HS-5 (cell line): ENCODE measurements around the gene RPS15A.

Experiments used
- DNase-seq: peaks from one replicate; pipeline ENCODE4 v3.0.0-alpha.2; 2012; ENCODE audit warnings: low read depth

RPS15A gene

GRCh38 chr16:18789850-18790706 is at the start of gene RPS15A:
TSS of gene RPS15A (minus strand) at chr16:18790334. CDS start at chr16:18789113, 1,221 bp downstream.
- DNase-seq, result peak; percentile 92

GRCh38 chr16:18839555-18839954 is 49.4 kb upstream of the RPS15A start:
- no peak for DNase-seq

GRCh38 chr16:18836702-18837101 is 46.6 kb upstream of the RPS15A start:
- DNase-seq, result no peak

DNA sequence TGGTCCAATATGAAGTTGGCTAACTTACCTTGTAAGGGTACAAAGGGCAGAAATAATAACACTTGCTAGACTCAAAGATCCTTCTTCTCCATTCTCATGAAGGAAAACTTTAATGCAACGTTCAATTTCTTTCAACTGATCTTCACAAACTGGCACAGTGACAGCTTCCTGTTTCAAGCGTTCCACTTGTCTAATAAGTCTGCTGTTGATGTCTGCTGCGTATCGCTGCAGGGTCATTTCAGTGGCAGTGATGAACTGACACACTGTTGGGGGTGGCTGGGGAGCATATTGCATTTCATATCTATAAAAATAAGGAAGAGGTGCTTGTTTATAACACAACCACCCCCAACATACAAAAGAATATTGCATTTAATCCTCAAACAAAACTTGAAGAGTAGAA is 44.7 kb upstream of the RPS15A start:
- no peak for DNase-seq

DNA sequence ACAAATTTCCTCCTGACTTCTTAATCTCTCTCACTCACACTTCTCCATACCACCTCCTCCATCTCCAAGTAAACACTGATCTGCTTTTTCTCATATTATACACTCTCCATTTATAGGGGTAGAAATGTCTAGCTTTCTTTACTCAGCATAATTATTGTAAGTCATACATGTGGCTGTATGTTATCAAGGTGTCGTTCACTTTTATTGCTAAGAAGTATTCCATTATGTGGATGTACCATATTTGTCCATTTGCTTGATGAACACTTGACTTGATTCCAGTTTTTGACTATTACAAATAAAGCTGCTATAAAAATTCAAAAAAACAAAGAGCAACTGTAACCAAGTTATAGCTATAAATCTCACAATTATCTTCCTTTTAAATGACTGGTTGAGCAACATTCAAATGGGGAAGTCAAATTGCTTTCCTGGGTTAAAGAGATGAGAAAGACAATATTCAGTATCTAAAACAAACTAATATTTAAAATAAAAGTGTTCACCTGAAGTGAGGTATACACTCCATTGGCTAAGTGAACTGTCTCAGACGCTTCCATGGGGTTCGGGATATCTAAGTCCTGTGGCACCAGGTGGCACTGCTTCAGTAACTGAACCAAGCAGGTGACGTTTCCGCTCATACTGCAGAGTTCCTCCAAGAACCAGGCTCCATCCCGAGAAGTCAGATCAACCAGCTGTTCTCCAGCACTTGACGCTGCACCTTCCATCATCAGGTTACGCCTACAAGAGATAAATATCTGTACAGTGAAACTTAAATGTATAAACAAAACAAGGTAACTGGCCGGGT is 43.8 kb upstream of the RPS15A start:
- DNase-seq, result no peak

DNA sequence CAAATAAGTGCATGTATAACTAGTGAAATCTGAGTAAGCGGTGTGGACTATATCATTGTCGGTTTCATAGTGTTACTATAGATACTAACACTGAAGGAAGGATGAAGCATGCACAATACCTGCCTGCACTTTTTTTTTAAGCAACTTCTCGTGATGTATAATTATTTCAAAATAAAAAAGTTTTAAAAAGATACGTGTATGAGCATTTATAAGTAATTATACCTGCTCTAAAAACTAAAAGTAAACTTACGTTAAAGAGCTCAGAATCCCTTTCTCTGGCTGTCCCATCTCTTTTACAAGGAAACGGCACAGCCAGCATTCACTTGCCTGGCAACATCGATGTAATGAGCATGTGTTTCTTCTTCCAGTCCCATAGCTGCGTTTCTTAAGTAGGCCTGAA is 42.5 kb upstream of the RPS15A start:
- no peak for DNase-seq

GRCh38 chr16:18832006-18832405 is 41.9 kb upstream of the RPS15A start:
- DNase-seq, result no peak

DNA sequence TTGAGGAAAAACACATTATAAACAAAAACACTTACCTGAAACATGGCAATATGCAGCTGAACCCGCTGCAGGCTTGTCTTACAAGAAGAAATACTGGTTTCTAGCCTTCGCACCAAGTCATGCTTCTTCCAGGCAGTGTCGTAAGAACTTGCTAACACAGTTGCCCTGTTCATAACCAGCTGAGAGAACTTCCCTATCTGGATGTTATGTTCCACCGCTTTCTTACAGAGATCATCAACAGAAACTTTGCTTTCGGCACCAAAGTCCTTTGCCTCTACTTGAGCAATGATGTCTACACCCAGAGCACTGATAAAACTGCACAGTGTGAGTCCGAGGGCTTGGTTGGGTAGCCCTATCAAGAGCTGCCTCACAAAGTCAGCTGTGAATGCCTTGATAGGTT is 39.1 kb upstream of the RPS15A start:
- no peak for DNase-seq

DNA sequence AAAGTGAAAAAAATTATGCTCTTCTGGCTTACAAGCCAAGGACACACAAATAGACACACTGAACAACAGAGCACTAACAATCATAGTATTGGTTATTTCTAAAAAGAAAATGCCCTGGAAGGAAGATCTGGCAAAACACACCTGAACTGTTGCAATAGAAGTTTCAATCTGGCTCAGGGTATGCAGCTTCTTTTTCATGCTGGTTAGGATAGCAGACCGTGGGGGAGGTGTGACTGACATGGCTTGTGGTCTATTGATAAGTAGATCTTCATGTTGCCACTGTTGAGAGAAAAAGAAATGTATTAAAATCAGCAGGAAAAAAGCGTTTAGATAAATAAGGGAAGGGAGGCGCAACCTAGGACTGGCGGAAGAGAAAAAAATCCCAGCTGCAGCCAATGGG is 37.8 kb upstream of the RPS15A start:
- DNase-seq, result no peak

- DNase-seq, result no peak
Measured at GRCh38 chr16:18816286-18816685, 26.2 kb upstream of the RPS15A start.

DNA sequence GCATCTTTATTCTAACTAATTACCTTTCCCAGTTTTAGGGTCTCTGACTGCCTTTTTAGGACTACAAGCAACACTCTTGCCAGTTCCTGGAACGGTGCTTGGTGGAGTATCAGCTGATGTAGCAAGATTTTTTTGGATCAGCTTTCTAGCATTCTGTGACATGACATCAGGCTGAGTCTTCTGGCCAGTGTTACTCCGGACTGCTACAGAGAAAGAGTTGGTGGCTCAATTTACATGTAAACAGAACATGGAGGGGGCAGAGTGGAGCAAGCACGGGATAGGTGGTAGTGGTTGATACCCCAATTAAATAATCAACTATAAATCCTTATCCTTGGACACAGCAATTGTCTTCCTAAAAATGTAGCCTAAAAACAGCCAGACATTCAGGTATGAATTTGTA is 21.8 kb upstream of the RPS15A start:
- DNase-seq, result no peak

GRCh38 chr16:18809165-18809564 is 19.0 kb upstream of the RPS15A start:
- DNase-seq, result no peak

- DNase-seq, result no peak
Measured at GRCh38 chr16:18805257-18805773, 15.2 kb upstream of the RPS15A start.

DNA sequence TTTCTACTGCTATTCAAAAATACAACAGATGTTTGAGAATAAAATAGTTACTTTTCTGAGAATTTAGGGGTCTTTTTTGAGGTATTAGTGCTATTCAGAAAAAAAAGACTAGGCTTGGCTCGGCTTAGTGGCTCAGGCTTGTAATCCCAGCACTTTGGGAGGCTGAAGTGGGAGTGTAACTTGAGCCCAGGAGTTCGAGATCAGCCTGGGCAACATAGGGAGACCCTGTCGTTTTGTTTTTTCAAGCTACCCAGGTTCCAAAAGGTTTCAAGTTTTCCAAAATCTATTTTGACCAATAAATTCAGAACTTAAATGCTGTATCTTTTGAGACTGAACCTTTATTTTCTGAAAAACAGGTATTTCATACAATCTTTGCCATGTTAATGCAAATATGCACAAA is 14.4 kb upstream of the RPS15A start:
- DNase-seq, result no peak

DNA sequence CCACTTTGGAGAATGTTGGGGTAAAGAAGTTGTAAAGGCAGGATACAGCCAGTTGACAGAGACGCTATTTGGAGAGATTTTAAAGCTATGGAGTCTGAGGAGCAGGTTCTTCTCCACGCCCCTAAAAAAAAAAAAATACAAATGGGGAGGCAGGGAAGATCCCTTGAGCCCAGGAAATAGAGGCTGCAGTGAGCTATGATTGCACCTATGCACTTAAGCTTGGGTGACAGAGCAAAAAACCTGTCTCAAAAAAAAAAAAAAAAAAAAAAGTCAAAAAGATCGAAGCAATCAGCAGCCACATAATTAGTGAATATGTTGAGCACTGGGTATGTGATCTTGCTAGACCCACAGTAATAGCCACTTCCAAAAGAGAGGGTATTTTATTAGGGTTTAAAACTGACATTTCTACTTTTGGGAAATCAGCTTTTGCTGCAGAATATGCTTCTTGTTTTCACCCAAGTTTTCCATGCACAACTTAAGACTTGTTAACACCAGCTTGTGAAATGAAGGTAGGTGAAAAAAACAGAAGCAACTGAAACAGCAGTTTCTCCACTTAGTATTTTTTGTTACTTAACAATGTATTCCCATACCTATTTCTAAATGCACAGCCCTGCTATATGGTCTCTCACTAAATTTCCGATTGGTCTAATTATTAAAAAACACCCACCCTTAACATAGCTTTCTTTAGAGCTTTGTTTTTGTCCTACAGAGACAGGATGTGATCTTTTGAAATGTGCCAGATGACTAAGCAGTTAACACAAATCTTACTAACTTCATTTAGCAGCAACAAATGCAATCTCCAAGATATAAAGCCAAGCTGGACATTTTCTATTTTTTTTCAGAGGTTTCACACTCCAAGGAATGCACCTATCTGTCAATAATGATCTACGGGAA is 13.7 kb upstream of the RPS15A start:
- peak; percentile 31 for DNase-seq

- DNase-seq, result no peak
Measured at GRCh38 chr16:18802767-18803343, 12.7 kb upstream of the RPS15A start.

- DNase-seq, result peak; percentile 93
Measured at GRCh38 chr16:18801145-18801972, 11.2 kb upstream of the RPS15A start, which contains the start of gene ARL6IP1. TSS of gene ARL6IP1 (minus strand) at chr16:18801549. CDS start at chr16:18801466, 83 bp downstream.

- DNase-seq, result no peak
Measured at GRCh38 chr16:18800775-18801144, 10.6 kb upstream of the RPS15A start.

DNA sequence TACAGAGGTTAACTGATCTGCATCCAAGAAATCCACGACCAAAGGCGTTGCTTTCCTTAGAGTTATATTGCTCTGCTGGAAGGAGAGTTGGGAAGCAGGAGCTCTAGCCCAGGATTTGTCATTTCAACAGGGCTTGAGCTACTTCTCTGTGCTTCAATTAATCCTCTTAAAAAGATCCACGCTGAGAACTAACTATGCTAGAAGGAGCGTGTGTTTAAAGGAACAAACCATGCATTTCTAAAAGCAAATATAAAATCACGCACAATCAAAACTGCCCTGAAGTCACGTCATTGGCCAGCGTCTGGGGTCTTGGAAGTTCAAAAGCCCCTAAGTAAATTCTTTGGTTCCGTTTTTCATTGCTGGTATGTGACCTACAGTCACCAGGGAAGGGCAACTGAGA is 10.2 kb upstream of the RPS15A start:
- no peak for DNase-seq

DNA sequence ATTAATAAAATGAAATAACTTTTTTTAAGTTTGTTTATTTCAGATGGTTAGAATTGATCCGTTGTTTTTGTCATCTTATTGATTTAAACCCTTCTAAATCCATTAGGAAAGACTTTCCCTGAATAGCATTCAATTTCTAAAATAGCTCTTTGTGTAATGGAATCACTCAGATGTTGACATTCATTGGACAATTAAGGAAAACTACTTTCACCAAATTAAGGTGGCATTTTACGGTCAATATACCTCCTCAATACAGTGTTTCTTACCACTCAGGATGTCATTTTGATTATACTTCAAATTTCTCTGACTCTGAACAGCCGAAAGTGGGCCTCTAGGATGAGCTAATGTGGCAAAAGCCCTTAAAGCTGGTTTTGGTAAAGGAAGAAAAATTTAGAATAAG is 9.4 kb upstream of the RPS15A start:
- DNase-seq, result no peak

- DNase-seq, result no peak
Measured at GRCh38 chr16:18797746-18798145, 7.6 kb upstream of the RPS15A start.
